Activated naive CD4-positive, alpha-beta T cell treated with anti-CD3 and anti-CD28 coated beads, Interleukin-2, amount 50 U/mL, for 72 hours (primary cell): Measurements from ENCODE around the gene AFAP1L1. TPM values are rescaled to one million over a fixed set of nuclear protein-coding genes. Genes with fewer than 3 reads are reported as not detected.
"Not testable (repeated sequence)": the region's sequence is repeated elsewhere in the genome, so short reads cannot be mapped to it uniquely, and the experiment has no call there.

Source experiments
- ATAC-seq, 2 donors: fragments of 150-1000 bp; cut with Tn5 transposase; 2 replicates each; pipeline ENCODE4 v1.10.0; 2021; ENCODE audit warnings: mild to moderate bottlenecking in 2 of 2, moderate library complexity in 2 of 2
- DNase-seq, 2 donors: peaks; one replicate each; pipeline ENCODE4 v3.0.0; 2021 to 2022; ENCODE audit warnings: low spot score in 2 of 2
- H3K27ac Mint-ChIP-seq, 2 donors: one replicate each; pipeline ENCODE4 v1.8.0; 2022; ENCODE audit warnings: mild to moderate bottlenecking in 2 of 2, mixed read lengths in 2 of 2
- H3K36me3 Mint-ChIP-seq, 2 donors: one replicate each; pipeline ENCODE4 v1.8.0; 2022; ENCODE audit warnings: mixed read lengths in 2 of 2
- H3K9me3 Mint-ChIP-seq, 2 donors: one replicate each; pipeline ENCODE4 v1.8.0; 2022; ENCODE audit warnings: mixed read lengths in 2 of 2
- total RNA-seq, 2 donors: library from RNA; stranded (reverse); gene quantifications; one replicate each; pipeline ENCODE4 v1.2.3, GENCODE V29; 2022

AFAP1L1 gene
- total RNA-seq, 2 donors from 2014 or later: 0.07 to 0.99 TPM

- Mint-ChIP-seq H3K27ac (no peak overlapping the region), H3K9me3 (no peaks in the 10 kb centered on the region), H3K36me3 (no peaks in the 10 kb centered on the region)
- ATAC-seq: no peak
- DNase-seq: no peak
Observed at GRCh38 chr5:149254506-149254905, 17.2 kb upstream of the AFAP1L1 start.

GRCh38 chr5:149256451-149256850 is 15.2 kb upstream of the AFAP1L1 start:
- no peaks in the 10 kb centered on the region for H3K9me3 Mint-ChIP-seq
- H3K36me3 Mint-ChIP-seq: no peaks in the 10 kb centered on the region
- DNase-seq (no peak), ATAC-seq (no peak)
- H3K27ac Mint-ChIP-seq: no peak overlapping the region

GRCh38 chr5:149257131-149257530 is 14.5 kb upstream of the AFAP1L1 start:
- H3K27ac Mint-ChIP-seq: no peak overlapping the region

GRCh38 chr5:149257889-149258705 is 13.6 kb upstream of the AFAP1L1 start:
- no peak for ATAC-seq
- H3K9me3 Mint-ChIP-seq: no peaks in the 10 kb centered on the region
- no peak for DNase-seq
- no peak overlapping the region for H3K27ac Mint-ChIP-seq
- H3K36me3 Mint-ChIP-seq: no peaks in the 10 kb centered on the region

More at GRCh38 chr5:149257131-149257530, 14.5 kb upstream of the AFAP1L1 start:
- no peak for DNase-seq
- ATAC-seq: no peak
- Mint-ChIP-seq H3K36me3 (no peaks in the 10 kb centered on the region), H3K9me3 (no peaks in the 10 kb centered on the region)

GRCh38 chr5:149260761-149261160 is 10.9 kb upstream of the AFAP1L1 start:
- ATAC-seq: no peak
- H3K36me3 Mint-ChIP-seq: no peaks in the 10 kb centered on the region
- no peaks in the 10 kb centered on the region for H3K9me3 Mint-ChIP-seq
- no peak overlapping the region for H3K27ac Mint-ChIP-seq
- no peak for DNase-seq

- H3K9me3 Mint-ChIP-seq: no peaks in the 10 kb centered on the region
- DNase-seq (no peak), ATAC-seq (no peak)
- H3K36me3 Mint-ChIP-seq: no peaks in the 10 kb centered on the region
- H3K27ac Mint-ChIP-seq: no peak overlapping the region
Observed at GRCh38 chr5:149261246-149261645, 10.4 kb upstream of the AFAP1L1 start.

- Mint-ChIP-seq H3K27ac (no peak overlapping the region), H3K9me3 (no peaks in the 10 kb centered on the region), H3K36me3 (no peaks in the 10 kb centered on the region)
- DNase-seq (no peak), ATAC-seq (peak; percentile 29 to 51)
Observed at GRCh38 chr5:149262315-149262714, 9.3 kb upstream of the AFAP1L1 start.

GRCh38 chr5:149264439-149265067 is 7.1 kb upstream of the AFAP1L1 start:
- H3K9me3 Mint-ChIP-seq: no peaks in the 10 kb centered on the region
- ATAC-seq: peak; percentile 62 to 75
- DNase-seq: peak in 1 of 2 donors; percentile 35
- H3K36me3 Mint-ChIP-seq: no peaks in the 10 kb centered on the region
- no peak overlapping the region for H3K27ac Mint-ChIP-seq

- no peaks in the 10 kb centered on the region for H3K9me3 Mint-ChIP-seq
- ATAC-seq: no peak
- no peak overlapping the region for H3K27ac Mint-ChIP-seq
- no peak for DNase-seq
- H3K36me3 Mint-ChIP-seq: no peaks in the 10 kb centered on the region
Observed at GRCh38 chr5:149265068-149265465, 6.6 kb upstream of the AFAP1L1 start.

GRCh38 chr5:149265597-149265996 is 6.1 kb upstream of the AFAP1L1 start:
- no peak for DNase-seq
- H3K27ac Mint-ChIP-seq: no peak overlapping the region

GRCh38 chr5:149267241-149267973 is 4.3 kb upstream of the AFAP1L1 start:
- no peaks in the 10 kb centered on the region for H3K9me3 Mint-ChIP-seq
- ATAC-seq (no peak), DNase-seq (no peak)
- H3K36me3 Mint-ChIP-seq: peaks cover 4 to 6% of the 10 kb centered on the region in 2 donors
- no peak overlapping the region for H3K27ac Mint-ChIP-seq

More at GRCh38 chr5:149265597-149265996, 6.1 kb upstream of the AFAP1L1 start:
- Mint-ChIP-seq H3K36me3 (no peaks in the 10 kb centered on the region), H3K9me3 (no peaks in the 10 kb centered on the region)
- no peak for ATAC-seq

GRCh38 chr5:149268928-149269557 is 2.6 kb upstream of the AFAP1L1 start:
- ATAC-seq: peak; percentile 70 to 74
- no peak overlapping the region for H3K27ac Mint-ChIP-seq
- peaks cover 4 to 6% of the 10 kb centered on the region in 2 donors for H3K36me3 Mint-ChIP-seq
- DNase-seq: no peak
- no peaks in the 10 kb centered on the region for H3K9me3 Mint-ChIP-seq

- ATAC-seq: no peak
- H3K9me3 Mint-ChIP-seq: no peaks in the 10 kb centered on the region
- DNase-seq: peak in 1 of 2 donors; percentile 9
- no peak overlapping the region for H3K27ac Mint-ChIP-seq
- H3K36me3 Mint-ChIP-seq: peaks cover 4 to 6% of the 10 kb centered on the region in 2 donors
Observed at GRCh38 chr5:149271195-149271715, 404 bp upstream of the AFAP1L1 start.

- not testable (repeated sequence) for H3K9me3 Mint-ChIP-seq, DNase-seq, H3K27ac Mint-ChIP-seq, H3K36me3 Mint-ChIP-seq, ATAC-seq
Observed at GRCh38 chr5:149272781-149273180, 1.1 kb downstream of the AFAP1L1 start.

- DNase-seq: no peak
- no peaks in the 10 kb centered on the region for H3K9me3 Mint-ChIP-seq
- H3K27ac Mint-ChIP-seq: no peak overlapping the region
- no peak for ATAC-seq
- H3K36me3 Mint-ChIP-seq: peaks cover 4 to 6% of the 10 kb centered on the region in 2 donors
Observed at GRCh38 chr5:149273237-149273636, 1.6 kb downstream of the AFAP1L1 start.

- H3K9me3 Mint-ChIP-seq: no peaks in the 10 kb centered on the region
- ATAC-seq: no peak
- no peak overlapping the region for H3K27ac Mint-ChIP-seq
- DNase-seq: no peak
- peaks cover 4 to 6% of the 10 kb centered on the region in 2 donors for H3K36me3 Mint-ChIP-seq
Observed at GRCh38 chr5:149273950-149274349, 2.3 kb downstream of the AFAP1L1 start.
